Loucy (cell line): ENCODE data around the gene MACIR.

Source experiments
- H2AFZ ChIP-seq: fragments of 200-600 bp; sonication (generic); 2 replicates; pipeline ENCODE4 v1.6.0; 2016; ENCODE audit warnings: antibody characterized with exemption, mild to moderate bottlenecking, low read length, moderate library complexity
- H3F3A ChIP-seq: fragments of 200-600 bp; 2 replicates; pipeline ENCODE4 v1.6.0; 2016; ENCODE audit warnings: antibody characterized with exemption, low read depth, mild to moderate bottlenecking
- H3K27me3 ChIP-seq: fragments of 200-600 bp; sonication (generic); 2 replicates; pipeline ENCODE4 v1.6.1; 2014; ENCODE audit warnings: low read length, mild to moderate bottlenecking; ENCODE audit not compliant: insufficient read depth, poor library complexity, severe bottlenecking
- H3K36me3 ChIP-seq: fragments of 200-600 bp; sonication (generic); 2 replicates; pipeline ENCODE4 v1.6.1; 2016; ENCODE audit warnings: low read length; ENCODE audit not compliant: insufficient read depth
- H3K4me1 ChIP-seq: fragments of 200-600 bp; sonication (generic); 2 replicates; pipeline ENCODE4 v1.5.1; 2014; ENCODE audit warnings: low read length, mild to moderate bottlenecking; ENCODE audit not compliant: insufficient read depth, poor library complexity, severe bottlenecking
- H3K4me2 ChIP-seq: fragments of 200-600 bp; sonication (generic); 2 replicates; pipeline ENCODE4 v1.6.0; 2014; ENCODE audit warnings: antibody characterized with exemption, low read length, low read depth, mild to moderate bottlenecking; ENCODE audit not compliant: poor library complexity, severe bottlenecking
- H3K4me3 ChIP-seq: fragments of 200-600 bp; sonication (generic); 2 replicates; pipeline ENCODE4 v1.5.1; 2014; ENCODE audit warnings: low read length, mild to moderate bottlenecking, mixed read lengths; ENCODE audit not compliant: poor library complexity, severe bottlenecking
- H3K79me2 ChIP-seq: fragments of 200-600 bp; sonication (generic); 2 replicates; pipeline ENCODE4 v1.6.1; 2014; ENCODE audit warnings: low read length; ENCODE audit not compliant: insufficient read depth
- H3K9ac ChIP-seq: fragments of 200-600 bp; sonication (generic); 2 replicates; pipeline ENCODE4 v1.6.0; 2014; ENCODE audit warnings: mild to moderate bottlenecking, low read depth, low read length, moderate library complexity; ENCODE audit not compliant: poor library complexity, severe bottlenecking
- H3K9me2 ChIP-seq: fragments of 200-600 bp; sonication (generic); replicated peaks from 2 replicates; pipeline ENCODE4 v1.6.1; 2016; ENCODE audit warnings: low read depth, low read length, mixed read lengths
- H3K9me3 ChIP-seq: fragments of 200-600 bp; sonication (generic); 2 replicates; pipeline ENCODE4 v1.6.1; 2014; ENCODE audit warnings: mild to moderate bottlenecking, antibody characterized with exemption, low read length, low read depth; ENCODE audit not compliant: insufficient read depth
- H4K20me1 ChIP-seq: fragments of 200-600 bp; sonication (generic); 2 replicates; pipeline ENCODE4 v1.6.0; 2014; ENCODE audit warnings: antibody characterized with exemption, low read length, mild to moderate bottlenecking; ENCODE audit not compliant: insufficient read depth, poor library complexity, severe bottlenecking
- EZH2phosphoT487 ChIP-seq: fragments of 200-600 bp; IDR thresholded peaks from 2 replicates; pipeline ENCODE4 v1.6.1; 2018; ENCODE audit warnings: antibody characterized with exemption, mild to moderate bottlenecking, moderate library complexity, borderline replicate concordance
- TF ChIP-seq, protein P1 (sequence below): fragments of 200-600 bp; sonication (generic); conservative IDR thresholded peaks from 2 replicates; pipeline ENCODE4 v1.5.1; 2014; ENCODE audit warnings: mild to moderate bottlenecking, antibody characterized with exemption, low read length

The MACIR gene

DNA sequence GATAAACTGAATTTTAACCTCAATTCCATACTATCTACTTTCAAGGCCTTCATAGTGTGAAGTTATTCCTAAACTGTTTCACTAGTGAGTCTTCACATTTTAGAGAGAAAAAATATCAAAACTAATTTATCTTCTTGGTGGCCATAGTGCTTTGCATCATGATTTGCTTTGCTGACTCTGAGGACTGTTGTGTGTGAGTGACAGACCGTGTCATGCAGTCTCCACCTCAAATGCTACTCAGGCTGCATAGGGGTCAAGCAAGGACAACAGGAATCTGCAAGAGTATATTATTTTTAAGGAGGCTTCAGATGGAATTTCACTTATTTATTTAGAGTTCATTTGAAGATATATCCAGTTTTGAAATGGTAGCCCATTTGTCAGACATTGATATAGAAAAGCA lies 34.5 kb downstream of the MACIR start:
- Histone ChIP-seq H3K9me3 (no peaks in the 10 kb centered on the region), H3K79me2 (no peaks in the 10 kb centered on the region), H4K20me1 (no peaks in the 10 kb centered on the region), H3K27me3 (no peaks in the 10 kb centered on the region), H3K9ac (no peak overlapping the region), H3K36me3 (no peaks in the 10 kb centered on the region), H3K4me3 (no peak overlapping the region), H3K4me2 (no peak overlapping the region), H3K4me1 (no peaks in the 10 kb centered on the region), H3K9me2 (no peaks in the 10 kb centered on the region), H2AFZ (no peak overlapping the region), H3F3A (no peaks in the 10 kb centered on the region)
- TF ChIP-seq, protein P1, sequence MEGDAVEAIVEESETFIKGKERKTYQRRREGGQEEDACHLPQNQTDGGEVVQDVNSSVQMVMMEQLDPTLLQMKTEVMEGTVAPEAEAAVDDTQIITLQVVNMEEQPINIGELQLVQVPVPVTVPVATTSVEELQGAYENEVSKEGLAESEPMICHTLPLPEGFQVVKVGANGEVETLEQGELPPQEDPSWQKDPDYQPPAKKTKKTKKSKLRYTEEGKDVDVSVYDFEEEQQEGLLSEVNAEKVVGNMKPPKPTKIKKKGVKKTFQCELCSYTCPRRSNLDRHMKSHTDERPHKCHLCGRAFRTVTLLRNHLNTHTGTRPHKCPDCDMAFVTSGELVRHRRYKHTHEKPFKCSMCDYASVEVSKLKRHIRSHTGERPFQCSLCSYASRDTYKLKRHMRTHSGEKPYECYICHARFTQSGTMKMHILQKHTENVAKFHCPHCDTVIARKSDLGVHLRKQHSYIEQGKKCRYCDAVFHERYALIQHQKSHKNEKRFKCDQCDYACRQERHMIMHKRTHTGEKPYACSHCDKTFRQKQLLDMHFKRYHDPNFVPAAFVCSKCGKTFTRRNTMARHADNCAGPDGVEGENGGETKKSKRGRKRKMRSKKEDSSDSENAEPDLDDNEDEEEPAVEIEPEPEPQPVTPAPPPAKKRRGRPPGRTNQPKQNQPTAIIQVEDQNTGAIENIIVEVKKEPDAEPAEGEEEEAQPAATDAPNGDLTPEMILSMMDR: no peak
- no peak for TF ChIP-seq EZH2phosphoT487

DNA sequence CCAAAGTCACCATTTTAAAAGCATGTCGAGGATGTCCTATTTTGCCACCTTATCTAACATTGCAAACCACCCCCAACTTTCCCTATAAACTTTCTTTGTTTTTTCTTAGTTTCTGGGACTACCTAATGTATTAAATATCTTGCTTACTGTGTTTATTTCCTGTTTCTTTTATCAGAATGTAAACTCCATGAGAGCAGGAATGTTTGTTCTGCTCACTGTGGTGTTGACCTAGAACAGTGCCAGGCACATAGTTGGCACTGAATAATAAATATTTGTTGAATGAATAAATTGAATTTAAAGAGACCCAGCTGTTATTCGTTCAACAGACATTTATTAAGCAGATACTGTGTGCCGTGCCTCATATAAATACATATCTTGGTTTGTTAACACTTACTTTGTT lies 35.2 kb downstream of the MACIR start:
- no peaks in the 10 kb centered on the region for H3K9me3 ChIP-seq
- no peaks in the 10 kb centered on the region for H3K4me1 ChIP-seq
- H3K4me2 ChIP-seq: no peak overlapping the region
- no peaks in the 10 kb centered on the region for H3K79me2 ChIP-seq
- H3K36me3 ChIP-seq: no peaks in the 10 kb centered on the region
- no peaks in the 10 kb centered on the region for H3F3A ChIP-seq
- no peak overlapping the region for H3K4me3 ChIP-seq
- TF ChIP-seq EZH2phosphoT487: no peak
- TF ChIP-seq, protein P1: no peak
- H3K27me3 ChIP-seq: no peaks in the 10 kb centered on the region
- H2AFZ ChIP-seq: no peak overlapping the region
- no peak overlapping the region for H3K9ac ChIP-seq
- H3K9me2 ChIP-seq: no peaks in the 10 kb centered on the region
- H4K20me1 ChIP-seq: no peaks in the 10 kb centered on the region

DNA sequence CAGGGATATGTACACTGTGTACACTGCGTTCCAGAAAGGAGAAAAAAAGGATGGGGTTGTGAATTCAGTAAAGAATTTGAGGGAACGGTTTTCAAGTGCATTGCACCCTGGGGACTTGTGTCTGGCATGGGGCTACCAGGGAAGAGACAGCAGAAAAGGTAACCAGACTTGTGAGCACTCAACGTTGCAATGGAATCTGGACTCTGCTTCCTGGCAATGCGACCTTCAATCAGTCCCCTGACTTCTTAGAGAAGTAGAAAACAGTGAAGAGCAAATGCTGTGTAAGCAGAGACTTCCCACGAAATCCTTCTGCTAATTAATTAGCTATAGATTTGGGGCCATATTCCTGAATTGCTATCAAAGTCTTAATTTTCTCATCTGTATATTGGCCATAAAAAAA lies 36.3 kb downstream of the MACIR start:
- no peak for TF ChIP-seq EZH2phosphoT487
- TF ChIP-seq, protein P1: no peak
- Histone ChIP-seq H3F3A (no peaks in the 10 kb centered on the region), H3K4me2 (no peak overlapping the region), H3K27me3 (no peaks in the 10 kb centered on the region), H3K4me1 (no peaks in the 10 kb centered on the region), H3K9me2 (no peaks in the 10 kb centered on the region), H3K4me3 (no peak overlapping the region), H2AFZ (no peak overlapping the region), H4K20me1 (no peaks in the 10 kb centered on the region), H3K9me3 (no peaks in the 10 kb centered on the region), H3K9ac (no peak overlapping the region), H3K79me2 (no peaks in the 10 kb centered on the region), H3K36me3 (no peaks in the 10 kb centered on the region)
